ENCODE results near the gene EXOC4. TPM values are rescaled to one million over a fixed set of nuclear protein-coding genes. Genes with fewer than 3 reads are reported as not detected.

EXOC4 gene
- total RNA-seq, 1 experiment from 2014 or later: 71.0 TPM

GRCh38 chr7:133255486-133255885 lies 2.6 kb downstream of the EXOC4 start:
- no peaks in the 10 kb centered on the region for H3K27me3 ChIP-seq (ENCODE audit: control insufficient read depth, insufficient read depth, low read length)
- in situ Hi-C loops (cut with HindIII; ENCODE audit: low pct_unique_long_range_greater_than_20kb, low sequenced_read_pairs) (no loop called here), intact Hi-C loops (cut with micrococcal nuclease; ENCODE audit: unreplicated experiment) (no loop called here)
- H3K36me3 ChIP-seq (ENCODE audit: control insufficient read depth, insufficient read depth, low read length): peaks cover 3% of the 10 kb centered on the region
- BruUV-seq (replicated peaks): no TSS peak
- DNase-seq (ENCODE audit: low read depth, low spot score) (no peak), ATAC-seq (no peak)
- H3K4me1 ChIP-seq (ENCODE audit: control insufficient read depth, insufficient read depth, low read length): peaks cover 9% of the 10 kb centered on the region
- no peaks in the 10 kb centered on the region for H3K9me3 ChIP-seq (ENCODE audit: control insufficient read depth, insufficient read depth, low read depth, low read length)
- TF ChIP-seq REST (IDR thresholded peaks at IDR 0.05; ENCODE audit: insufficient read depth in 1 of 2, low read depth in 2 of 2, low read length in 1 of 2) (no peak), SIN3A (IDR thresholded peaks at IDR 0.05; ENCODE audit: borderline replicate concordance, insufficient read depth, low read depth, low read length) (no peak), POLR2AphosphoS5 (IDR thresholded peaks at IDR 0.05; ENCODE audit: low read depth, low read length) (no peak), CTCF (IDR thresholded peaks at IDR 0.05) (no peak), TCF7L2 (IDR thresholded peaks at IDR 0.05; ENCODE audit: low read depth, low read length) (no peak)
- H3K27ac ChIP-seq (ENCODE audit: low read length): no peak overlapping the region
- POLR2A ChIA-PET: no interaction called here
- no peak overlapping the region for H3K4me3 ChIP-seq (ENCODE audit: low read depth in 2 of 2, low read length in 2 of 2)
- CTCF ChIA-PET: no interaction called here

GRCh38 chr7:133258174-133258573 lies 5.3 kb downstream of the EXOC4 start:
- no TSS peak for BruUV-seq (replicated peaks)
- CTCF ChIA-PET: no interaction called here
- no peak overlapping the region for H3K4me3 ChIP-seq (ENCODE audit: low read depth in 2 of 2, low read length in 2 of 2)
- H3K36me3 ChIP-seq (ENCODE audit: control insufficient read depth, insufficient read depth, low read length): peaks cover 3% of the 10 kb centered on the region
- H3K27ac ChIP-seq (ENCODE audit: low read length): no peak overlapping the region
- DNase-seq (ENCODE audit: low read depth, low spot score) (no peak), ATAC-seq (no peak)
- POLR2A ChIA-PET: no interaction called here
- in situ Hi-C loops (cut with HindIII; ENCODE audit: low pct_unique_long_range_greater_than_20kb, low sequenced_read_pairs) (no loop called here), intact Hi-C loops (cut with micrococcal nuclease; ENCODE audit: unreplicated experiment) (no loop called here)
- H3K4me1 ChIP-seq (ENCODE audit: control insufficient read depth, insufficient read depth, low read length): peaks cover 9% of the 10 kb centered on the region
- no peaks in the 10 kb centered on the region for H3K9me3 ChIP-seq (ENCODE audit: control insufficient read depth, insufficient read depth, low read depth, low read length)
- TF ChIP-seq POLR2AphosphoS5 (IDR thresholded peaks at IDR 0.05; ENCODE audit: low read depth, low read length) (no peak), TCF7L2 (IDR thresholded peaks at IDR 0.05; ENCODE audit: low read depth, low read length) (no peak), SIN3A (IDR thresholded peaks at IDR 0.05; ENCODE audit: borderline replicate concordance, insufficient read depth, low read depth, low read length) (no peak), REST (IDR thresholded peaks at IDR 0.05; ENCODE audit: insufficient read depth in 1 of 2, low read depth in 2 of 2, low read length in 1 of 2) (no peak), CTCF (IDR thresholded peaks at IDR 0.05) (no peak)
- H3K27me3 ChIP-seq (ENCODE audit: control insufficient read depth, insufficient read depth, low read length): no peaks in the 10 kb centered on the region

Data from Panc1 (cell line).